H1 (cell line): Measurements from ENCODE around the gene XPO1. TPM values are rescaled to one million over a fixed set of nuclear protein-coding genes. Genes with fewer than 3 reads are reported as not detected.

Source experiments
- ASH2L ChIP-seq: fragments of 200-600, 300-600 bp; sonication (generic); IDR thresholded peaks from one replicate; pipeline ENCODE4 v1.7.1; 2017; ENCODE audit warnings: low read length
- CBX5 ChIP-seq: fragments of 300-800, 300-1000 bp; sonication (generic); IDR thresholded peaks from 2 replicates; pipeline ENCODE4 v1.7.1; 2016; ENCODE audit warnings: antibody characterized with exemption, low read length, low read depth
- CBX8 ChIP-seq: fragments of 300-800, 300-1000 bp; sonication (generic); IDR thresholded peaks from 2 replicates; pipeline ENCODE4 v1.7.1; 2016; ENCODE audit warnings: low read depth, low read length, borderline replicate concordance
- CEBPB ChIP-seq: IDR thresholded peaks from 2 replicates; pipeline ENCODE4 v1.6.1; 2012; ENCODE audit warnings: low read depth, low read length
- CHD2 ChIP-seq: IDR thresholded peaks from 2 replicates; pipeline ENCODE4 v1.6.1; 2012; ENCODE audit warnings: low read length, improper control_type of control experiment
- CTCF ChIP-seq, 3 experiments: IDR thresholded peaks; 1 replicate in 2 of 3; 2 replicates in 1 of 3; pipeline versions ENCODE4 v1.5.1 to v1.6.1; 2011; ENCODE audit warnings: low read length in 3 of 3, mild to moderate bottlenecking in 3 of 3, inconsistent platforms in 2 of 3, low read depth in 1 of 3, moderate library complexity in 1 of 3; ENCODE audit not compliant: insufficient read depth in 1 of 3; ENCODE audit errors: control extremely low read depth in 1 of 3
- EGR1 ChIP-seq: IDR thresholded peaks from 2 replicates; pipeline ENCODE4 v1.6.1; 2011; ENCODE audit warnings: low read depth, low read length, borderline replicate concordance
- EP300 ChIP-seq, 2 experiments: IDR thresholded peaks; 1 replicate in 1 of 2; 2 replicates in 1 of 2; pipeline ENCODE4 v1.6.1; 2011 to 2012; ENCODE audit warnings: low read depth in 2 of 2, low read length in 2 of 2, mild to moderate bottlenecking in 2 of 2, borderline replicate concordance in 1 of 2, inconsistent platforms in 1 of 2, moderate library complexity in 1 of 2
- HDAC2 ChIP-seq, 2 experiments: fragments of 300-600 bp in 1 of 2; sonication (generic) in 1 of 2; IDR thresholded peaks; 2 replicates each; pipeline ENCODE4 v1.6.1; 2011 to 2012; ENCODE audit warnings: low read depth in 2 of 2, low read length in 2 of 2, mild to moderate bottlenecking in 2 of 2, moderate library complexity in 2 of 2, borderline replicate concordance in 1 of 2, inconsistent platforms in 1 of 2
- KDM1A ChIP-seq: fragments of 200-600, 300-600 bp; sonication (generic); IDR thresholded peaks from 2 replicates; pipeline ENCODE4 v1.7.1; 2016; ENCODE audit warnings: mild to moderate bottlenecking, low read length, borderline replicate concordance
- KDM5A ChIP-seq: fragments of 200-600 bp; IDR thresholded peaks from 2 replicates; pipeline ENCODE4 v1.7.1; 2012; ENCODE audit warnings: mild to moderate bottlenecking, low read length, inconsistent platforms, mixed read lengths
- NRF1 ChIP-seq: IDR thresholded peaks from 2 replicates; pipeline ENCODE4 v1.6.1; 2011; ENCODE audit warnings: mild to moderate bottlenecking, low read depth, low read length, improper control_type of control experiment
- PHF8 ChIP-seq: fragments of 200-600 bp; sonication (generic); conservative IDR thresholded peaks from 2 replicates; pipeline ENCODE4 v1.7.1; 2012; ENCODE audit warnings: low read depth, mild to moderate bottlenecking, inconsistent platforms, low read length, moderate library complexity
- POU5F1 ChIP-seq: IDR thresholded peaks from 2 replicates; pipeline ENCODE4 v1.6.1; 2011; ENCODE audit warnings: low read depth, mild to moderate bottlenecking, low read length, moderate library complexity
- RFX5 ChIP-seq: IDR thresholded peaks from 2 replicates; pipeline ENCODE4 v1.6.1; 2011; ENCODE audit warnings: low read depth, low read length, improper control_type of control experiment, borderline replicate concordance
- SAP30 ChIP-seq: fragments of 300-600 bp; sonication (generic); IDR thresholded peaks from 2 replicates; pipeline ENCODE4 v1.7.1; 2012; ENCODE audit warnings: low read length, moderate library complexity, mild to moderate bottlenecking, inconsistent platforms; ENCODE audit not compliant: insufficient read depth, insufficient replicate concordance
- SIN3A ChIP-seq, 2 experiments: IDR thresholded peaks in 1 of 2; conservative IDR thresholded peaks in 1 of 2; 2 replicates each; pipeline ENCODE4 v1.6.1; 2011 to 2012; ENCODE audit warnings: low read length in 2 of 2, improper control_type of control experiment in 1 of 2, low read depth in 1 of 2, mild to moderate bottlenecking in 1 of 2
- SRF ChIP-seq: IDR thresholded peaks from 2 replicates; pipeline ENCODE4 v1.6.1; 2011; ENCODE audit warnings: mild to moderate bottlenecking, low read depth, low read length, moderate library complexity
- SUZ12 ChIP-seq: fragments of 200-600 bp; sonication (generic); IDR thresholded peaks from 2 replicates; pipeline ENCODE4 v1.6.1; 2012; ENCODE audit warnings: mild to moderate bottlenecking, inconsistent platforms, low read length, moderate library complexity, mixed read lengths
- polyA plus RNA-seq, 7 experiments: library from polyadenylated mRNA; depleted of rRNA in 3 of 7; stranded (reverse) in 5 of 7; unstranded in 2 of 7; fragments of >200 nt in 5 of 7; fragments of 200-250 nt in 2 of 7; gene quantifications; 1 replicate in 5 of 7; 2 replicates in 1 of 7; 4 replicates in 1 of 7; pipeline versions ENCODE4 v1.2.1 to v1.2.3, GENCODE V29; 2011 to 2013; ENCODE audit warnings: missing spikeins in 2 of 7, mixed read lengths in 2 of 7
- total RNA-seq: library from RNA; stranded (reverse); fragmentation: NEBNext Ultra II Directional; extraction: Animal tissue kit (Norgen Biotek cat#: 25700); gene quantifications from 2 replicates; pipeline ENCODE4 v1.2.1, GENCODE V29; 2021
- TF ChIP-seq, protein P1 (sequence below): IDR thresholded peaks from 2 replicates; pipeline ENCODE4 v1.6.1; 2012; ENCODE audit warnings: low read length, inconsistent platforms
- TF ChIP-seq, protein P2 (sequence below): IDR thresholded peaks from 2 replicates; pipeline ENCODE4 v1.6.1; 2012; ENCODE audit warnings: inconsistent platforms

Gene XPO1
- total and polyA plus RNA-seq, 2 of the 8 experiments (the other 6 are each of a cell fraction or from before 2014, with no cell fraction given), result 110 to 296 TPM

- TF ChIP-seq PHF8 (peak; percentile 83), NRF1 (no peak), EP300 (IDR thresholded peaks at IDR 0.05; ENCODE audit: borderline replicate concordance in 1 of 2, low read depth in 2 of 2, low read length in 2 of 2) (no peak), EGR1 (0 out of 2 replicates have a peak, but pooled peaks have one; percentile 6), KDM1A (no peak), CTCF (IDR thresholded peaks at IDR 0.05; ENCODE audit: control extremely low read depth in 1 of 3, insufficient read depth in 1 of 3, low read depth in 1 of 3, low read length in 3 of 3) (no peak), SIN3A (conservative IDR thresholded peaks at IDR 0.05 in 1 of 2, IDR thresholded peaks at IDR 0.05 in 1 of 2; ENCODE audit: low read depth in 1 of 2, low read length in 2 of 2) (0 out of 4 replicates have a peak, but pooled peaks of 1 of the 2 experiments have one; percentile 58), HDAC2 (IDR thresholded peaks at IDR 0.05; ENCODE audit: borderline replicate concordance in 1 of 2, low read depth in 2 of 2, low read length in 2 of 2) (no peak), SRF (no peak), KDM5A (no peak), RFX5 (no peak), POU5F1 (no peak), CBX5 (no peak), SUZ12 (no peak), CBX8 (no peak), CEBPB (no peak), ASH2L (no peak), SAP30 (no peak), CHD2 (no peak)
- TF ChIP-seq, protein P1, sequence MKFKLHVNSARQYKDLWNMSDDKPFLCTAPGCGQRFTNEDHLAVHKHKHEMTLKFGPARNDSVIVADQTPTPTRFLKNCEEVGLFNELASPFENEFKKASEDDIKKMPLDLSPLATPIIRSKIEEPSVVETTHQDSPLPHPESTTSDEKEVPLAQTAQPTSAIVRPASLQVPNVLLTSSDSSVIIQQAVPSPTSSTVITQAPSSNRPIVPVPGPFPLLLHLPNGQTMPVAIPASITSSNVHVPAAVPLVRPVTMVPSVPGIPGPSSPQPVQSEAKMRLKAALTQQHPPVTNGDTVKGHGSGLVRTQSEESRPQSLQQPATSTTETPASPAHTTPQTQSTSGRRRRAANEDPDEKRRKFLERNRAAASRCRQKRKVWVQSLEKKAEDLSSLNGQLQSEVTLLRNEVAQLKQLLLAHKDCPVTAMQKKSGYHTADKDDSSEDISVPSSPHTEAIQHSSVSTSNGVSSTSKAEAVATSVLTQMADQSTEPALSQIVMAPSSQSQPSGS, result no peak
- TF ChIP-seq, protein P2, sequence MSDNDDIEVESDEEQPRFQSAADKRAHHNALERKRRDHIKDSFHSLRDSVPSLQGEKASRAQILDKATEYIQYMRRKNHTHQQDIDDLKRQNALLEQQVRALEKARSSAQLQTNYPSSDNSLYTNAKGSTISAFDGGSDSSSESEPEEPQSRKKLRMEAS, result no peak
These were observed 281 bp downstream of the XPO1 start (continued) for GRCh38 chr2:61537950-61538199.
